WTC11 (cell line): ENCODE measurements around the gene SLC48A1.

ENCODE experiments used
- CBFB ChIP-seq: sonication (generic); formaldehyde crosslinking; IDR thresholded peaks from 2 replicates; pipeline ENCODE4 v1.8.1; 2022; ENCODE audit warnings: mild to moderate bottlenecking, low read depth, missing genetic modification reagents
- CTCF ChIP-seq: fragments of 200-600 bp; IDR thresholded peaks from 2 replicates; pipeline ENCODE4 v1.8.0; 2022; ENCODE audit warnings: antibody characterized with exemption
- E2F5 ChIP-seq: sonication (generic); formaldehyde crosslinking; IDR thresholded peaks from 2 replicates; pipeline ENCODE4 v1.8.1; 2022; ENCODE audit warnings: mild to moderate bottlenecking, moderate library complexity, missing genetic modification reagents
- GRHL2 ChIP-seq: fragments of 250-450 bp; sonication (Bioruptor Pico); IDR thresholded peaks from 2 replicates; pipeline ENCODE4 v1.8.0; 2022; ENCODE audit warnings: mild to moderate bottlenecking, moderate library complexity; ENCODE audit not compliant: insufficient replicate concordance, severe bottlenecking
- MYBL2 ChIP-seq: sonication (generic); formaldehyde crosslinking; IDR thresholded peaks from 2 replicates; pipeline ENCODE4 v1.8.1; 2023; ENCODE audit warnings: mild to moderate bottlenecking, moderate library complexity, missing genetic modification reagents
- NFE2L1 ChIP-seq: sonication (generic); formaldehyde crosslinking; IDR thresholded peaks from 2 replicates; pipeline ENCODE4 v1.8.1; 2023; ENCODE audit warnings: missing genetic modification reagents
- SP1 ChIP-seq: sonication (generic); formaldehyde crosslinking; conservative IDR thresholded peaks from 2 replicates; pipeline ENCODE4 v1.8.1; 2022; ENCODE audit warnings: missing genetic modification reagents
- TEAD4 ChIP-seq: sonication (generic); formaldehyde crosslinking; IDR thresholded peaks from 2 replicates; pipeline ENCODE4 v1.8.0; 2022; ENCODE audit warnings: mild to moderate bottlenecking, missing genetic modification reagents
- USF2 ChIP-seq: sonication (generic); formaldehyde crosslinking; IDR thresholded peaks from 2 replicates; pipeline ENCODE4 v1.8.1; 2023; ENCODE audit warnings: mild to moderate bottlenecking, missing genetic modification reagents, moderate library complexity
- ZBTB21 ChIP-seq: sonication (generic); formaldehyde crosslinking; IDR thresholded peaks from 2 replicates; pipeline ENCODE4 v1.8.1; 2023; ENCODE audit warnings: mild to moderate bottlenecking, missing genetic modification reagents, borderline replicate concordance
- ZNF263 ChIP-seq: sonication (generic); formaldehyde crosslinking; IDR thresholded peaks from 2 replicates; pipeline ENCODE4 v1.8.1; 2022; ENCODE audit warnings: low read depth, mild to moderate bottlenecking, moderate library complexity, missing genetic modification reagents

GRCh38 chr12:47763481-47764346, 9.3 kb upstream of the SLC48A1 start:
- TF ChIP-seq TEAD4 (no peak), NFE2L1 (CRISPR knock-in tag) (no peak), ZNF263 (no peak), CBFB (CRISPR knock-in tag) (no peak), USF2 (CRISPR knock-in tag) (no peak), MYBL2 (CRISPR knock-in tag) (no peak; the same call in 1 of the 2 replicates), CTCF (no peak), ZBTB21 (CRISPR knock-in tag) (no peak), SP1 (no peak), E2F5 (CRISPR knock-in tag) (no peak), GRHL2 (CRISPR knock-in tag) (no peak)
